Ishikawa (cell line): ENCODE measurements around the gene THOC5.
A peak's percentile ranks its signal among the peaks of the same experiment; 100 is the strongest.

ENCODE experiments used
- EP300 ChIP-seq: IDR thresholded peaks from 2 replicates; pipeline ENCODE4 v1.6.1; 2012; ENCODE audit warnings: borderline replicate concordance
- FOXM1 ChIP-seq: IDR thresholded peaks from 2 replicates; pipeline ENCODE4 v1.6.1; 2012; ENCODE audit warnings: low read depth, borderline replicate concordance
- NFIC ChIP-seq: IDR thresholded peaks from 2 replicates; pipeline ENCODE4 v1.6.1; 2012
- RAD21 ChIP-seq: IDR thresholded peaks from 2 replicates; pipeline ENCODE4 v1.6.1; 2012; ENCODE audit warnings: low read depth
- USF1 ChIP-seq: IDR thresholded peaks from 2 replicates; pipeline ENCODE4 v1.6.1; 2012
- YY1 ChIP-seq: IDR thresholded peaks from 2 replicates; pipeline ENCODE4 v1.6.1; 2012; ENCODE audit warnings: low read depth
- ZBTB7A ChIP-seq: IDR thresholded peaks from 2 replicates; pipeline ENCODE4 v1.6.1; 2012; ENCODE audit warnings: low read depth

- TF ChIP-seq EP300 (no peak), RAD21 (peak; percentile 53), YY1 (no peak), USF1 (no peak), FOXM1 (no peak), ZBTB7A (no peak), NFIC (no peak)
Observed at GRCh38 chr22:29524442-29525191, 28.9 kb downstream of the THOC5 start.
